Body of pancreas (tissue), 4 donors: ENCODE measurements around the gene PPM1H. TPM values are rescaled to one million over a fixed set of nuclear protein-coding genes. Genes with fewer than 3 reads are reported as not detected.

Source experiments
- ATAC-seq: fragments of 150-250 bp; one replicate; pipeline ENCODE4 v1.9.1; 2016
- DNase-seq, 4 donors: peaks; one replicate each; pipeline ENCODE4 v3.0.0-alpha.2; 2019
- H3K27ac ChIP-seq, 4 donors: fragments of 200-600 bp; sonication (generic); 1 replicate in 3 of 4; 2 replicates in 1 of 4; pipeline versions ENCODE4 v1.5.1 to v1.6.1; 2016 to 2019; ENCODE audit warnings: mild to moderate bottlenecking in 1 of 4, mixed read lengths in 1 of 4, moderate library complexity in 1 of 4
- H3K27me3 ChIP-seq, 2 donors: fragments of 200-600 bp; sonication (generic); one replicate each; pipeline ENCODE4 v1.6.0; 2016; ENCODE audit warnings: mild to moderate bottlenecking in 1 of 2
- H3K36me3 ChIP-seq, 2 donors: fragments of 200-600 bp; sonication (generic); replicated peaks in 1 of 2; 2 replicates each; pipeline ENCODE4 v1.5.1; 2016; ENCODE audit warnings: low read depth in 2 of 2; ENCODE audit not compliant: insufficient read depth in 1 of 2
- H3K4me1 ChIP-seq: fragments of 200-600 bp; sonication (generic); one replicate; pipeline ENCODE4 v1.6.0; 2016
- H3K4me3 ChIP-seq, 2 donors: fragments of 200-600 bp; sonication (generic); 1 replicate in 1 of 2; 2 replicates in 1 of 2; pipeline ENCODE4 v1.5.1; 2016 to 2019
- H3K9me3 ChIP-seq, 3 donors: fragments of 200-600 bp; sonication (generic); 1 replicate in 2 of 3; 2 replicates in 1 of 3; pipeline ENCODE4 v1.5.1; 2016
- CTCF ChIP-seq, 7 experiments: fragments of 450-650 bp in 4 of 7; fragments of 200-600 bp in 3 of 7; sonication (generic) in 3 of 7; IDR thresholded peaks; one replicate each; pipeline ENCODE4 v1.5.1; 2016 to 2019; ENCODE audit warnings: antibody characterized with exemption in 7 of 7
- POLR2A ChIP-seq, 3 donors: fragments of 450-650 bp; IDR thresholded peaks; one replicate each; pipeline ENCODE4 v1.6.1; 2016; ENCODE audit warnings: antibody characterized with exemption in 3 of 3, mild to moderate bottlenecking in 2 of 3
- WGBS, 2 donors: methylation state at CpG; one replicate each; pipeline ENCODE4 v1.1.5; 2017; 5-methylcytosine and 5-hydroxymethylcytosine counted together
- intact Hi-C: fragments of 100-400 bp; cut with DNase I; formaldehyde crosslinking; loops from one replicate; pipeline ENCODE4 v1.15.1; 2023
- total RNA-seq, 2 donors: library from RNA; depleted of rRNA; stranded (reverse); fragments of >200 nt; gene quantifications; one replicate each; pipeline ENCODE4 v1.1.0, GENCODE V29; 2016

The PPM1H gene
- total RNA-seq, 2 donors from 2014 or later: 4.9 to 6.3 TPM

GRCh38 chr12:62739266-62740015, 195.5 kb downstream of the PPM1H start:
- Histone ChIP-seq H3K9me3 (no peaks in the 10 kb centered on the region), H3K4me1 (no peaks in the 10 kb centered on the region), H3K27ac (no peak overlapping the region), H3K4me3 (no peak overlapping the region), H3K27me3 (no peaks in the 10 kb centered on the region), H3K36me3 (no peaks in the 10 kb centered on the region)
- TF ChIP-seq POLR2A (IDR thresholded peaks at IDR 0.05) (no peak), CTCF (IDR thresholded peaks at IDR 0.05) (no peak)
- no peak for DNase-seq
- intact Hi-C loops: no loop called here
- no peak for ATAC-seq
- 81 to 83% methylated on average over 9 of the region's 9 CpGs for WGBS, 2 donors

GRCh38 chr12:62738616-62739015, 196.3 kb downstream of the PPM1H start:
- intact Hi-C loops: no loop called here
- H3K27me3 ChIP-seq: no peaks in the 10 kb centered on the region
- ATAC-seq: no peak
- DNase-seq: no peak
- WGBS, 2 donors: 94 to 97% methylated on average over 7 to 8 of the region's 8 CpGs
- no peaks in the 10 kb centered on the region for H3K36me3 ChIP-seq
- TF ChIP-seq POLR2A (IDR thresholded peaks at IDR 0.05) (no peak), CTCF (IDR thresholded peaks at IDR 0.05) (no peak)
- no peaks in the 10 kb centered on the region for H3K4me1 ChIP-seq
- no peak overlapping the region for H3K4me3 ChIP-seq
- H3K9me3 ChIP-seq: no peaks in the 10 kb centered on the region
- H3K27ac ChIP-seq: no peak overlapping the region

GRCh38 chr12:62738105-62738504, 196.8 kb downstream of the PPM1H start:
- DNase-seq (no peak), ATAC-seq (no peak)
- no peaks in the 10 kb centered on the region for H3K27me3 ChIP-seq
- no peaks in the 10 kb centered on the region for H3K4me1 ChIP-seq
- no peak overlapping the region for H3K27ac ChIP-seq
- H3K36me3 ChIP-seq: no peaks in the 10 kb centered on the region
- no peak for TF ChIP-seq CTCF (IDR thresholded peaks at IDR 0.05)
- no peak for TF ChIP-seq POLR2A (IDR thresholded peaks at IDR 0.05)
- H3K4me3 ChIP-seq: no peak overlapping the region
- intact Hi-C loops: no loop called here
- WGBS, 2 donors: 95 to 98% methylated on average over 3 of the region's 3 CpGs
- H3K9me3 ChIP-seq: no peaks in the 10 kb centered on the region

- no peaks in the 10 kb centered on the region for H3K27me3 ChIP-seq
- WGBS, 2 donors: 92 to 100% methylated on average over 2 of the region's 2 CpGs
- DNase-seq: no peak
- no peaks in the 10 kb centered on the region for H3K9me3 ChIP-seq
- intact Hi-C loops: no loop called here
- no peak for ATAC-seq
- H3K27ac ChIP-seq: no peak overlapping the region
- TF ChIP-seq CTCF (IDR thresholded peaks at IDR 0.05) (no peak), POLR2A (IDR thresholded peaks at IDR 0.05) (no peak)
- no peak overlapping the region for H3K4me3 ChIP-seq
- no peaks in the 10 kb centered on the region for H3K36me3 ChIP-seq
- H3K4me1 ChIP-seq: no peaks in the 10 kb centered on the region
Observed at GRCh38 chr12:62737615-62738014, 197.3 kb downstream of the PPM1H start.

- TF ChIP-seq CTCF (IDR thresholded peaks at IDR 0.05) (no peak), POLR2A (IDR thresholded peaks at IDR 0.05) (no peak)
- no peaks in the 10 kb centered on the region for H3K36me3 ChIP-seq
- 96% methylated on average over 11 of the region's 11 CpGs for WGBS, 2 donors
- DNase-seq (no peak), ATAC-seq (no peak)
- H3K4me3 ChIP-seq: no peak overlapping the region
- no peaks in the 10 kb centered on the region for H3K27me3 ChIP-seq
- intact Hi-C loops: no loop called here
- H3K9me3 ChIP-seq: no peaks in the 10 kb centered on the region
- H3K4me1 ChIP-seq: no peaks in the 10 kb centered on the region
- H3K27ac ChIP-seq: no peak overlapping the region
Observed at GRCh38 chr12:62737188-62737587, 197.8 kb downstream of the PPM1H start.
